HUES64 (cell line): Measurements from ENCODE around the gene STK11IP.

ENCODE experiments used
- H3K27ac ChIP-seq: 2 replicates; pipeline ENCODE4 v1.7.0; 2013; ENCODE audit warnings: low read depth, low read length, inconsistent platforms
- H3K27me3 ChIP-seq: 2 replicates; pipeline ENCODE4 v1.6.1; 2013; ENCODE audit warnings: mild to moderate bottlenecking, low read length; ENCODE audit not compliant: insufficient read depth
- H3K36me3 ChIP-seq: 2 replicates; pipeline ENCODE4 v1.6.1; 2013; ENCODE audit warnings: mild to moderate bottlenecking, low read length; ENCODE audit not compliant: insufficient read depth
- H3K4me1 ChIP-seq: 2 replicates; pipeline ENCODE4 v1.6.1; 2013; ENCODE audit warnings: mild to moderate bottlenecking, low read length, moderate library complexity; ENCODE audit not compliant: insufficient read depth
- H3K4me3 ChIP-seq: 2 replicates; pipeline ENCODE4 v1.5.1; 2013; ENCODE audit warnings: mild to moderate bottlenecking, low read length, moderate library complexity
- H3K9ac ChIP-seq: 2 replicates; pipeline ENCODE4 v1.6.1; 2013; ENCODE audit warnings: mild to moderate bottlenecking, low read depth, low read length
- H3K9me3 ChIP-seq: 2 replicates; pipeline ENCODE4 v1.6.1; 2013; ENCODE audit warnings: low read depth, low read length; ENCODE audit not compliant: insufficient read depth
- WGBS: fragments of 150-250, 120-280 bp; methylation state at CpG from one replicate; pipeline ENCODE4 v1.1.7; 2013; ENCODE audit warnings: missing lambda C conversion rate; 5-methylcytosine and 5-hydroxymethylcytosine counted together

Gene STK11IP

DNA sequence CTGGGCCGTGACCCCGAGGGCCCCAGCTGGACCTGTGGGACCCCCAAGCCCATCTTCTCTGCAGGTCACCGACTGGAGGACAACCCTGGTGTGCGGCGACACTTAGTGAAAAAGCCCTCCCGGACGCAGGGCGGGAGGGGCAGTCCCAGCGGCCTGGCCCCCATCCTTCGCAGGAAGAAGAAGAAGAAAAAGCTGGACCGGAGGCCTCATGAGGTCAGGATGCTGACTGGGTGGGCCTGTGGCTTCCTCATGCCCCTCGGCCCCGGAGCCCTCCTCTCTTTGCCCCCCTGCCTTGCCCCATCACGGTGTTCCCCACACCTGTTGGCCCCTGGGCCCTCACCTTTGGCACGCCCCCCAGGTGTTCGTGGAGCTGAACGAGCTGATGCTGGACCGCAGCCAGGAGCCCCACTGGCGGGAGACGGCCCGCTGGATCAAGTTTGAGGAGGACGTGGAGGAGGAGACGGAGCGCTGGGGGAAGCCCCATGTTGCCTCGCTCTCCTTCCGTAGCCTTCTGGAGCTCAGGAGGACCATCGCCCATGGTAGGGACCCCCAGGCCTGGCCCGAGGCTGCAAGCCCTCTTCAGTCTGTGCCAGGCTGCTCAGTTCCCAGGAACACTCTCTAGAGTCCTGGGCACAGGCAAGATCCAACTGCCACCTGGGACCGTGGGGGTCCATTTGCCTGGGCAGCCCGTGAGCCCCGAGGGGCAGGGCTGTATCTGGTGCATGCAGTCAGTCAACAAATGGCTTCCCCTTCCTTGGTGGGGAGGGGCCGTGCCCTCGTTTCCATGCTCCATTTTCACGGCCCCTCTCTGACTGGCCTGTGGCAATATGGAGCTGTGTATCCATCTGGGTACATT lies 34.5 kb downstream of the STK11IP start:
- 92% methylated on average over 34 of the region's 34 CpGs for WGBS
- Histone ChIP-seq H3K9ac (no peak overlapping the region), H3K4me3 (no peak overlapping the region), H3K27me3 (peaks cover 2% of the 10 kb centered on the region; the same call in 1 of the 2 replicates), H3K27ac (no peak overlapping the region), H3K4me1 (no peaks in the 10 kb centered on the region), H3K36me3 (peaks cover 5% of the 10 kb centered on the region; the same call in 1 of the 2 replicates), H3K9me3 (no peaks in the 10 kb centered on the region)

DNA sequence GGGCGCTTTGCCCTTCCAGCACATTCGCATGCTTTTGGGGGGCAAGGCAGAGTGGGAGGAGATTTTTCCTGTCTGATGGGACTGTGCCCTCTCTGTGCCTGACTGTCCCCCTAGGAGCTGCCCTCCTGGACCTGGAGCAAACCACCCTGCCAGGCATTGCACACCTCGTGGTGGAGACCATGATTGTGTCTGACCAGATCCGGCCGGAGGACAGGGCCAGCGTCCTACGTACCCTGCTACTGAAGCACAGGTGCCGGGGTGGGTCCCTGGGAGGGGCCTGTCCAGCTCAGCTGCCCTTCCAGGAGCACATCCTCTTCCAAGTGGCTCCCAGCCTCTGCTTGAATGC lies 35.1 kb downstream of the STK11IP start:
- WGBS = 96% methylated on average over 8 of the region's 8 CpGs
- no peak overlapping the region for H3K9ac ChIP-seq
- no peak overlapping the region for H3K4me3 ChIP-seq
- no peaks in the 10 kb centered on the region for H3K27me3 ChIP-seq
- no peaks in the 10 kb centered on the region for H3K9me3 ChIP-seq
- H3K27ac ChIP-seq = no peak overlapping the region
- peaks cover 5% of the 10 kb centered on the region; the same call in 1 of the 2 replicates for H3K36me3 ChIP-seq
- H3K4me1 ChIP-seq = no peaks in the 10 kb centered on the region

DNA sequence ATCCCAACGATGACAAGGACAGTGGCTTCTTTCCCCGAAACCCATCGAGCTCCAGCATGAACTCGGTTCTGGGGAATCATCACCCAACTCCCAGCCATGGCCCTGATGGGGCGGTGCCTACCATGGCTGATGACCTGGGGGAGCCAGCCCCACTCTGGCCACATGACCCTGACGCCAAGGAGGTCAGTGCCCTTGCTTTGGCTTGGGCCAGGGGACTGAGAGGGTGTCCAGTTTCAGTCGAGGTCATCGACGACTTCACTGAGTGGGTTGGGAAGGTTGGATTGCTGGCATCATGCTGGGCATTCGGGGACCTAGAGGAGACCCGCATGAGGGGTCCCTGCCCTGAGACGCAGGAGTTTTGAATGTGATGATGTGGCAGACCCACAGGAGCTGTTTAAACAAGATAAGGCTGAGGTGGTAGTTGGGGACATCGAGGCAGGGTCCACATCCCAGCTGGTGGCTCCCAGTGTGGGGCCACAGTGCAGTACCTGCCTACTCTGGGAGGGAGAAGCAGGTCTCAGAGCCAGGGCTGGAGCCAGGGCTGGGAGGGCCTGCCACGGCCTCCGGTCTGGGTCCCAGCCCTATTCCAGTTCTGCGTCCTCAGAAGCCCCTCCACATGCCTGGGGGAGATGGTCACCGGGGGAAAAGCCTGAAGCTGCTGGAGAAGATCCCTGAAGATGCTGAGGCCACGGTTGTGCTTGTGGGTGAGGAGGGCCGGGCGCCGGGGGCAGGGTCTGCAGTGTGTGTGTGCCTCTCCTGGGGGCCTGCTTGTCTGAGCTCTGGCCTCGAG lies 35.8 kb downstream of the STK11IP start:
- H3K27ac ChIP-seq = no peak overlapping the region
- 92% methylated on average over 22 of the region's 22 CpGs for WGBS
- no peak overlapping the region for H3K9ac ChIP-seq
- no peaks in the 10 kb centered on the region for H3K4me1 ChIP-seq
- H3K36me3 ChIP-seq = peaks cover 5% of the 10 kb centered on the region; the same call in 1 of the 2 replicates
- no peaks in the 10 kb centered on the region for H3K27me3 ChIP-seq
- no peak overlapping the region for H3K4me3 ChIP-seq
- no peaks in the 10 kb centered on the region for H3K9me3 ChIP-seq

DNA sequence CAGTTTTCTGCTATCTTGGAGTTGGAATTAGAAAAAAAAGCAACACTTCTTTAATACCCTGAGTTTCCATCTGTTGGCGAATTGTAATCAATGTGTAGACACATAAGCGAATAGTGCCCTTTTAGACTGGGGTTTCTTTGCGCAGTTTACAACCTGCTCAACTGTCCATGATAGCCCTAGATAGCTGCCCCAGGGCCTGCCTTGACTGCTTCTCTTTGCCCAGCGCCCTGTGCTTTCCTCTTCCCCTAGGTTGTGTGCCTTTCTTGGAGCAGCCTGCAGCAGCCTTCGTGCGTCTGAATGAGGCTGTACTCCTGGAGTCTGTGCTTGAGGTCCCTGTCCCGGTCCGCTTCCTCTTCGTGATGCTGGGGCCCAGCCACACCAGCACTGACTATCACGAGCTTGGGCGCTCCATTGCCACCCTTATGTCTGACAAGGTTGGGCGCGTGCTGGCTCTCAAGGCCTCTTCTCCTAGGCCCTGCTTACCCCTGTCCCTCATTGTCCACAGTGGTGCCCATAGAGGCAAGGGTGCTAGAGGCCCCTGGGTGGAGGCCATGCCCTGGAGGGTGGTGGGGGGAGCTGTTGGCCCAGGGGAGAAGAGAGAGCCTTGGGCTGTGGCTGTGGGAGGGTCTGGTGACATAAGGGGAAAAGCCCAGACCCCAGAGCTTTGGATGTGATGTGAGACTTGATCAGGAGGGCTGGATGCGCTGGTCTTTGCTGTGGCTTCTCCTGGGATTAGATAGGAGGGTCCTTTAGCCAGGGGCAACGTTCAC lies 36.7 kb downstream of the STK11IP start:
- no peak overlapping the region for H3K9ac ChIP-seq
- H3K4me3 ChIP-seq = no peak overlapping the region
- H3K27ac ChIP-seq = no peak overlapping the region
- no peaks in the 10 kb centered on the region for H3K27me3 ChIP-seq
- no peaks in the 10 kb centered on the region for H3K4me1 ChIP-seq
- 93% methylated on average over 15 of the region's 15 CpGs for WGBS
- H3K9me3 ChIP-seq = no peaks in the 10 kb centered on the region
- H3K36me3 ChIP-seq = peaks cover 5% of the 10 kb centered on the region; the same call in 1 of the 2 replicates

DNA sequence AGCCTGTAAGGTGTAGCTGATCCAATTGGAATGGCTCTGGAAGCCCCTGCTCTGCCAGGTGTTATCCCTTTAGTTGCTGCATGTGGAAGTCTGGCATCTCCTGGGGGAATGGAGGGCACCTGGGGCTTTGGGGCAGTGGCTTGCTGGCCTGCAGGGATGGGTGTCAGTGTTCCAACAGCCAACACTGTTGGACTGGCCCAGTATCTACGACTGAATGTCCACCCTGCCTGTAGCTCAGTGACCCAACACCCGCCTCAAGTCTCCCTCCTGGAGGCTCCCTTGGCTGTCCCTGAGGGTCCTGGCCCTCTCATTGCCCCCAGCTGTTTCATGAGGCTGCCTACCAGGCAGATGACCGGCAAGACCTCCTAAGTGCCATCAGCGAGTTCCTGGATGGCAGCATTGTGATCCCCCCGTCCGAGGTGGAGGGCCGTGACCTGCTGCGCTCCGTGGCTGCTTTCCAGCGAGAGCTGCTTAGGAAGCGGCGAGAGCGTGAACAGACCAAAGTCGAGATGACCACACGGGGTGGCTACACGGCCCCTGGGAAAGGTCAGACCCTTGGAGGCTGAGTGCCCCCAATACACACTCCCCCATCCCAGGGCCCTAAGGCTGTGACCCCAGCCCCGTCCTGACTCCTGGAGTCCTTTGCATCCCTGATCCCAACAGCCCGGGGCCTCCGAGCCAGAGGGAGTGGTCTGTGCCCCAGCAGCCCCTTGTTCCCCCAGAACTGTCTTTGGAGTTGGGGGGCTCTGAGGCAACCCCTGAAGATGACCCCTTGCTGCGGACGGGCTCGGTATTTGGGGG lies 37.5 kb downstream of the STK11IP start:
- Histone ChIP-seq H3K4me3 (no peak overlapping the region), H3K36me3 (peaks cover 5% of the 10 kb centered on the region; the same call in 1 of the 2 replicates), H3K27ac (no peak overlapping the region), H3K9ac (no peak overlapping the region), H3K27me3 (no peaks in the 10 kb centered on the region), H3K4me1 (no peaks in the 10 kb centered on the region), H3K9me3 (no peaks in the 10 kb centered on the region)
- 95% methylated on average over 22 of the region's 22 CpGs for WGBS

DNA sequence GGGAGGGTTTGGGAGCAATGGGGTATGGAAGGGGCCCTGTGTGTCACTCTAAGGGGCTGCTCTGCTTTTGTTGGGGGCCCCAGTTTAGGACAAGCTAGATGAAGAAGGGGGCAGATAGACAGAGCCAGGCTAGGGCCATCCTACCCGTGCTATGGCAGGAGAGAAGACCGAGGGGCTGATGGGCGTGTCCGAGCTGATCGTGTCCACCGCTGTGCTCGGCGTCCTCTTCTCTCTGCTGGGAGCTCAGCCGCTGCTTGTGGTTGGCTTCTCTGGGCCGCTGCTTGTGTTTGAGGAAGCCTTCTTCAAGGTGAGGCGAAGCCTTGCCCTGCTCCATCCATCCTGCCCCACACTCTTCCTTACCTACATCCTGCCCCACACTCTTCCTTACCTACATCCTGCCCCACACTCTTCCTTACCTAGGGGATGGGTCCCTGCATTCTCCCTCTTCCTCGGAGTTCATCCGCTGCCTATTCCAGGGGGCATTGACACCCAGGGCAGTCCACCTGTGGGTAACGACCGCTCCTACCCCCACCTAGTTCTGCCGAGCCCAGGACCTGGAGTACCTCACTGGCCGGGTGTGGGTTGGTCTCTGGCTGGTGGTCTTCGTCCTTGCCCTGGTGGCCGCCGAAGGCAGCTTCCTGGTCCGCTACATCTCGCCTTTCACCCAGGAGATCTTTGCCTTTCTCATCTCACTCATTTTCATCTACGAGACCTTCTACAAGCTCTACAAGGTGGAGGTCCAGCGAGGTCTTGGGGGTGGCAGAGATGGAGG lies 38.7 kb downstream of the STK11IP start:
- Histone ChIP-seq H3K27ac (no peak overlapping the region), H3K36me3 (peaks cover 5% of the 10 kb centered on the region; the same call in 1 of the 2 replicates), H3K9me3 (no peaks in the 10 kb centered on the region)

DNA sequence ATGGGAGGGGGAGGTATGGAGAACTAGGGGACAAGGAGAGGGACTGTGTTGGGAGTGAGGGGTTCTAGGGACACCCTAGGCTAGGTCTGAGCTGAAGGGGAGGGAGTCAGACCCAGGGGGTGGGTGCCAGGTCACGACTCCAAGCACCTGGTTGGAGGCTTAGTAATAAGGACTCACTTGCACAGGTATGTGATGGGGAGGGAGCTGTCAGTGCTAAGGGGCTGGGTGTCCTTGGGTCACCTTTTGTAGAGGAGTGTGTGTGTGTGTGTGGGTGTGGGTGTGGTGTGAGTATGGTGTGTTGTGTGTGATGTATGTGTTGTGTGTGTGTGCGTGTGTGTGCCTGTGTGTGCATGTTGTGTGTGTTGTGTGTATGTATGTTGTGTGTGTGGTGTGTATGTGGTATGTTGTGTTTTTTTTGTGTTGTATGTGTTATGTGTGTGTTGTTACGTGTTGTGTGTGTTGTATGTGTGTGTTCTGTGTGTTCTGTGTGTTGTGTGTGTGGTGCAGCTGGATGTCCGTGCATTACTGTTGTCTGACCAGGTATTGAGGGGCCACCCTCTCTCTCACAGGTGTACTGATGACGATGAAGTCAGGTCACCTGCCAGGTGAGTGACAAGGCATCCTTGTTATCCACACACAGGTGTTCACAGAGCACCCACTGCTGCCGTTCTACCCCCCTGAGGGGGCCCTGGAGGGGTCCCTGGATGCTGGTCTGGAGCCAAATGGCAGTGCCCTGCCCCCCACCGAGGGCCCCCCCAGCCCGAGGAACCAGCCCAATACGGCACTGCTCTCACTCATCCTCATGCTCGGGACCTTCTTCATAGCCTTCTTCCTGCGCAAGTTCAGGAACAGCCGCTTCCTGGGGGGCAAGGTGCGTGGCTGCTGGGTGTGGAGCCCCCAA lies 39.5 kb downstream of the STK11IP start:
- H3K4me1 ChIP-seq = no peaks in the 10 kb centered on the region
- H3K9ac ChIP-seq = no peak overlapping the region
- H3K4me3 ChIP-seq = no peak overlapping the region
- WGBS = 91% methylated on average over 13 of the region's 13 CpGs
- H3K27me3 ChIP-seq = no peaks in the 10 kb centered on the region
- peaks cover 5% of the 10 kb centered on the region; the same call in 1 of the 2 replicates for H3K36me3 ChIP-seq
- H3K9me3 ChIP-seq = no peaks in the 10 kb centered on the region
- no peak overlapping the region for H3K27ac ChIP-seq

More for the DNA sequence above, 38.7 kb downstream of the STK11IP start:
- no peaks in the 10 kb centered on the region for H3K4me1 ChIP-seq
- H3K4me3 ChIP-seq = no peak overlapping the region
- H3K9ac ChIP-seq = no peak overlapping the region
- H3K27me3 ChIP-seq = no peaks in the 10 kb centered on the region
- 93% methylated on average over 24 of the region's 24 CpGs for WGBS

DNA sequence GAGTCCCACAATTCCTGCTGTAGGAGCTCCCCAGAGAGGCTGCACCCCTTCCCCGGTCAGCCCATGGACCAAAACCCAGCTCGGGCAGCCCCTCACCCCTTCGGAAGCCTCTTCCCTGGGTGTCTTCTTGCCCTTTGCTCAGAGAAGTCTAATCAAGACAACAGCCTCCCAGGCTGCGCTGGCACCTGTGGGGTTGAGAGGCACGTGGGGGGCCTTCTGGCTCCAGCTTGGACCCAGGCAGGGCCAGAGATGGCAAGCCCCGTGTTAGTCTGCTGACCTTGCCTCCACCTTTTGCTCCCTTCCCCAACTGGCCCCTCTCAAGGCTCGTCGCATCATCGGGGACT lies 40.2 kb downstream of the STK11IP start:
- Histone ChIP-seq H3K9ac (no peak overlapping the region), H3K36me3 (peaks cover 5% of the 10 kb centered on the region; the same call in 1 of the 2 replicates), H3K27me3 (peaks cover 2% of the 10 kb centered on the region; the same call in 1 of the 2 replicates), H3K9me3 (no peaks in the 10 kb centered on the region), H3K4me3 (no peak overlapping the region), H3K4me1 (peaks cover 2% of the 10 kb centered on the region; the same call in 1 of the 2 replicates), H3K27ac (no peak overlapping the region)
- WGBS = 94% methylated on average over 9 of the region's 9 CpGs

DNA sequence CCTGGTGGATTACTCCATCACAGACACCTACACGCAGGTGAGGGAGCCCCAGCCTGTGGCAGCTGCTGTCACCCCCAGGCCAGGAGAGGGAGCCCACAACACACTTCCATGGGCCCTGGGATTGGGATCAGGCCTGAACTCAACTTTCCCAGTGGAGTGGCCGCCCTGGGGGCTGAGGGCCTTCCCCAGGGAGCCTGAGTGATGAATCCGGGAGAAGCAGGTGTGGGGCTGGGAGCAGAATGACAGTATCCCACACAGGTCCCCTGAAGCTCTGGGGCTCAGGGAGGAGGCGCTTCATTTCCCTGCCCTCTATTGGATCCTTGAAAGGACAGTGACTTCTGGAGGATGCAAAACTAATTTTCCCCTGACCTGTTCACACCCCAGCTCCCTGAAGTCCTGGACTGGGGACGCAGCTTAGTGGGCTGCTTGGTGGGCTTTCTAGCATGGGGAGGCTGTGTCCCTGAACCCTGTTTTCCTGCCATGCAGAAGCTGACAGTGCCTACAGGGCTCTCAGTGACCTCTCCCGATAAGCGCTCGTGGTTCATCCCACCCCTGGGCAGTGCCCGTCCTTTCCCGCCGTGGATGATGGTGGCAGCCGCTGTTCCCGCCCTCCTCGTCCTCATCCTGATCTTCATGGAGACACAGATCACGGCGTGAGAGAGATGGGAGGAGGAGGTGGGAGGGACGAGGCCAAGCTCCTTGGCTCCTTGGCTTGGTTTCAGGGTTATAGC lies 40.7 kb downstream of the STK11IP start:
- H3K4me1 ChIP-seq = peaks cover 2% of the 10 kb centered on the region; the same call in 1 of the 2 replicates
- no peak overlapping the region for H3K9ac ChIP-seq
- no peaks in the 10 kb centered on the region for H3K36me3 ChIP-seq
- H3K4me3 ChIP-seq = no peak overlapping the region
- peaks cover 7% of the 10 kb centered on the region; the same call in 1 of the 2 replicates for H3K27me3 ChIP-seq
- WGBS = 91% methylated on average over 17 of the region's 17 CpGs
- H3K27ac ChIP-seq = no peak overlapping the region
- no peaks in the 10 kb centered on the region for H3K9me3 ChIP-seq
